ENCODE data around the gene R3HDM4. TPM values are rescaled to one million over a fixed set of nuclear protein-coding genes. Genes with fewer than 3 reads are reported as not detected.

Gene R3HDM4
- total and polyA plus RNA-seq, 9 of the 15 experiments (the other 6 are each of a cell fraction or from before 2014, with no cell fraction given) = 3.2 to 154 (median 59.0) TPM

DNA sequence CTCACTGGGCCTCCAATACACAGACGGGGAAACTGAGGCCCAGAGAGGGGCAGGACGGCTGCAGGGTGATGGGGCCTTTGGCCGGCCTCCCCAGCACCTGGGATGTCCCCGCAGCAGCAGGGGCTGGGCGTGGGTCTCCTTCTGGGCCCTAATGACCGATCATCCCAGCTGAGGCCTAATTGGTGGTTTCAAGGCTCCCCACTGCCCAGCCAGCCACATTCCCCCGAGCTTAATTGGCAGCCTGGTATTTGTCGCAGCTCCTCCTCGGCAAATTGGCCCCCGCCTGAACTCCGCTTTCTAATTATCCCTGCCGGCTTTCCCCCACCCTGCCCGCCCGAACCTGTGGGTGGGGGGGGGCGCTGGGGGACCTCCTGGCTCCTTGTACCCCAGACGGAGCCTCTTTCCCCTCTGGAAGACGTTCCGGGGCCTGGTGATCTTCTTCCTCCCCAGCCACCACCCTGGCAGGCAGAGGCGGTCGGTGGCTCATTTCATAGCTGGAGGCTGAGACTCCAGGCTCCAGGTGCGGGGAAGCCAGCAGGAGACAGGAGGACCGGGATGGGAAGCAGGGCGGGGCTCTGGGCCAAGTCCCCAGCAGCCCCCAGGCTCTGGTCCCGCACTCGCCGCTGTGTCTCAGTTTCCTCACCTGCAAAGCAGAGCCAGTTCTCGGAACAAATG lies 43.9 kb upstream of the R3HDM4 start:
- Histone ChIP-seq H3K27me3 (ENCODE audit: control insufficient read depth in 2 of 2, insufficient read depth in 2 of 2, low read length in 2 of 2) (no peaks in the 10 kb centered on the region), H2AFZ (ENCODE audit: low read depth, low read length) (no peak overlapping the region), H4K20me1 (replicated peaks; ENCODE audit: control insufficient read depth, insufficient read depth, low read length) (no peaks in the 10 kb centered on the region), H3K4me3 (no peak overlapping the region), H3K9me3 (replicated peaks; ENCODE audit: control insufficient read depth, insufficient read depth, low read depth, low read length) (no peaks in the 10 kb centered on the region), H3K27ac (ENCODE audit: extremely low read depth, low read depth, low read length) (no peak overlapping the region; the same call in 2 of the 3 replicates), H3K9ac (ENCODE audit: insufficient read depth in 1 of 2, low read depth in 2 of 2, low read length in 2 of 2) (peak overlapping the region in 1 of 2 experiments; percentile 57; a peak in 1 of 4 replicates), H3K79me2 (ENCODE audit: control insufficient read depth, insufficient read depth, low read length) (peaks cover 79% of the 10 kb centered on the region), H3K36me3 (ENCODE audit: control insufficient read depth, insufficient read depth, low read length) (peaks cover 37% of the 10 kb centered on the region; the same call in 1 of the 3 replicates), H3K4me2 (ENCODE audit: insufficient read depth, low read length) (no peak overlapping the region), H3K9me1 (ENCODE audit: control insufficient read depth, insufficient read depth, low read length) (no peaks in the 10 kb centered on the region), H3K4me1 (replicated peaks in 1 of 2; ENCODE audit: control insufficient read depth in 2 of 2, insufficient read depth in 2 of 2, low read length in 2 of 2) (peaks cover 71 to 97% of the 10 kb centered on the region in 2 experiments)
- TF ChIP-seq MIER1 (IDR thresholded peaks at IDR 0.05; ENCODE audit: low read depth) (peak; percentile 99), BCOR (IDR thresholded peaks at IDR 0.05) (peak; percentile 53; the same call in 1 of the 2 replicates), ZNF507 (tag; conservative IDR thresholded peaks at IDR 0.05) (no peak), NFXL1 (CRISPR knock-in tag; IDR thresholded peaks at IDR 0.05) (no peak), BDP1 (IDR thresholded peaks at IDR 0.05; ENCODE audit: insufficient read depth, insufficient read length) (no peak), SMARCB1 (IDR thresholded peaks at IDR 0.05; ENCODE audit: insufficient read length, low read depth) (no peak), PTBP1 (IDR thresholded peaks at IDR 0.05; ENCODE audit: low read depth, low read length) (peak; percentile 99), TFAP4 (CRISPR knock-in tag; IDR thresholded peaks at IDR 0.05; ENCODE audit: borderline replicate concordance) (peak; percentile 55; the same call in 1 of the 2 replicates), RBM25 (IDR thresholded peaks at IDR 0.05; ENCODE audit: low read depth, low read length, severe bottlenecking) (peak; percentile 59), ZNF639 (CRISPR knock-in tag; conservative IDR thresholded peaks at IDR 0.05 in 1 of 2, IDR thresholded peaks at IDR 0.05 in 1 of 2) (no peak), CSDE1 (IDR thresholded peaks at IDR 0.05) (no peak)
- no TSS peak for BruUV-seq (replicated peaks)
- no peak for DNase-seq (ENCODE audit: extremely low read depth in 1 of 4, low spot score in 3 of 4)
- ChIA-PET CTCF (ENCODE audit: low intra/inter-chr PET ratio) (no interaction called here), POLR2A (interaction anchor here (0.6 to 1.1 kb wide), 3 partner anchors 64 to 312 kb away, joined by 3 to 4 read pairs (median 3); partner anchors contain the start of genes CIRBP and RNU6-2)
- 61% methylated on average over 11 of the region's 27 CpGs for WGBS (ENCODE audit: insufficient coverage, low coverage, missing lambda C conversion rate)
- no peak for ATAC-seq
- intact Hi-C loops (cut with micrococcal nuclease) = no loop called here
- no peak for FAIRE-seq
- in situ Hi-C loops (cut with MboI) = no loop called here

Data from K562 (cell line).